ENCODE measurements around the gene TRPV3. TPM values are rescaled to one million over a fixed set of nuclear protein-coding genes. Genes with fewer than 3 reads are reported as not detected.

TRPV3 gene
- total and polyA plus RNA-seq, 2 of the 13 experiments (the other 11 are each of a cell fraction or from before 2014, with no cell fraction given), result 0.90 to 1.0 TPM

DNA sequence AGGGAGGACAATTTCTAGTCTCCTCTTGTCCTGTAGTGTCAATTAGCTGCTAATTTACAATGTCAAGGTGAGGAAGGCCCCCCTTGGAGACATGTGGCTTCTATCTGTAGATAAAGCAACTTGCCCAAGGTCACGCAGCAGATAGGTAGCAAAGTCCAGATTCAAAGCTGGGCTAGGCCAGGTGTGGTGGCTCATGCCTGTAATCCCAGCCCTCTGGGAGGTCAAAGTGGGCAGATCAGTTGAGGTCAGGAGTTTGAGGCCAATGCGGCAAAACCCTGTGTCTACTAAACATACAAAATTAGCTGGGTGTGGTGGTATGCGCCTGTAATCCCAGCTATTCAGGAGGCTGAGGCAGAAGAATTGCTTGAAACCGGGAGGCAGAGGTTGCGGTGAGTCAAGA lies 11.1 kb downstream of the TRPV3 start (continued):
- TF ChIP-seq EP300 (IDR thresholded peaks at IDR 0.05; ENCODE audit: low read depth in 2 of 2, low read length in 2 of 2) (peak in 1 of 2 experiments; percentile 10; a peak in 1 of 4 replicates), EP300 (CRISPR knock-in tag; IDR thresholded peaks at IDR 0.05; ENCODE audit: borderline replicate concordance) (no peak), GATAD2A (CRISPR knock-in tag; IDR thresholded peaks at IDR 0.05) (peak; percentile 50; the same call in 1 of the 2 replicates), HOXA7 (CRISPR knock-in tag; IDR thresholded peaks at IDR 0.05) (no peak), CBX1 (IDR thresholded peaks at IDR 0.05; ENCODE audit: low read depth) (no peak), ISL2 (CRISPR knock-in tag; IDR thresholded peaks at IDR 0.05) (no peak), NCOA1 (CRISPR knock-in tag; IDR thresholded peaks at IDR 0.05) (no peak), SNAI1 (CRISPR knock-in tag; IDR thresholded peaks at IDR 0.05; ENCODE audit: borderline replicate concordance) (0 out of 2 replicates have a peak, but pooled peaks have one; percentile 45), ZNF563 (CRISPR knock-in tag; IDR thresholded peaks at IDR 0.05) (no peak), ZNF354B (CRISPR knock-in tag; IDR thresholded peaks at IDR 0.05) (no peak), BHLHE40 (IDR thresholded peaks at IDR 0.05; ENCODE audit: low read length) (no peak), ZMYM3 (CRISPR knock-in tag; IDR thresholded peaks at IDR 0.05) (peak; percentile 72), ZFX (CRISPR knock-in tag; IDR thresholded peaks at IDR 0.05; ENCODE audit: low read depth) (peak; percentile 40; the same call in 1 of the 2 replicates), HOXA3 (CRISPR knock-in tag; IDR thresholded peaks at IDR 0.05) (no peak), BRD4 (CRISPR knock-in tag; IDR thresholded peaks at IDR 0.05) (no peak), KLF12 (CRISPR knock-in tag; IDR thresholded peaks at IDR 0.05; ENCODE audit: borderline replicate concordance) (no peak), ZNF460 (CRISPR knock-in tag; IDR thresholded peaks at IDR 0.05; ENCODE audit: borderline replicate concordance) (peak; percentile 95), RELA (CRISPR knock-in tag; IDR thresholded peaks at IDR 0.05) (no peak), HES4 (CRISPR knock-in tag; IDR thresholded peaks at IDR 0.05; ENCODE audit: borderline replicate concordance) (no peak)
- TF ChIP-seq, protein P1, sequence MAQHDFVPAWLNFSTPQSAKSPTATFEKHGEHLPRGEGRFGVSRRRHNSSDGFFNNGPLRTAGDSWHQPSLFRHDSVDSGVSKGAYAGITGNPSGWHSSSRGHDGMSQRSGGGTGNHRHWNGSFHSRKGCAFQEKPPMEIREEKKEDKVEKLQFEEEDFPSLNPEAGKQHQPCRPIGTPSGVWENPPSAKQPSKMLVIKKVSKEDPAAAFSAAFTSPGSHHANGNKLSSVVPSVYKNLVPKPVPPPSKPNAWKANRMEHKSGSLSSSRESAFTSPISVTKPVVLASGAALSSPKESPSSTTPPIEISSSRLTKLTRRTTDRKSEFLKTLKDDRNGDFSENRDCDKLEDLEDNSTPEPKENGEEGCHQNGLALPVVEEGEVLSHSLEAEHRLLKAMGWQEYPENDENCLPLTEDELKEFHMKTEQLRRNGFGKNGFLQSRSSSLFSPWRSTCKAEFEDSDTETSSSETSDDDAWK (CRISPR knock-in tag; IDR thresholded peaks at IDR 0.05), result no peak
- TF ChIP-seq, protein P2, sequence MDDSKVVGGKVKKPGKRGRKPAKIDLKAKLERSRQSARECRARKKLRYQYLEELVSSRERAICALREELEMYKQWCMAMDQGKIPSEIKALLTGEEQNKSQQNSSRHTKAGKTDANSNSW (CRISPR knock-in tag; IDR thresholded peaks at IDR 0.05; ENCODE audit: borderline replicate concordance), result no peak
- TF ChIP-seq, protein P3, sequence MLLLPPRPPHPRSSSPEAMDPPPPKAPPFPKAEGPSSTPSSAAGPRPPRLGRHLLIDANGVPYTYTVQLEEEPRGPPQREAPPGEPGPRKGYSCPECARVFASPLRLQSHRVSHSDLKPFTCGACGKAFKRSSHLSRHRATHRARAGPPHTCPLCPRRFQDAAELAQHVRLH (CRISPR knock-in tag; IDR thresholded peaks at IDR 0.05; ENCODE audit: borderline replicate concordance, low read depth), result no peak
- TF ChIP-seq, protein P4, sequence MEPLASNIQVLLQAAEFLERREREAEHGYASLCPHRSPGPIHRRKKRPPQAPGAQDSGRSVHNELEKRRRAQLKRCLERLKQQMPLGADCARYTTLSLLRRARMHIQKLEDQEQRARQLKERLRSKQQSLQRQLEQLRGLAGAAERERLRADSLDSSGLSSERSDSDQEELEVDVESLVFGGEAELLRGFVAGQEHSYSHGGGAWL (CRISPR knock-in tag; IDR thresholded peaks at IDR 0.05), result no peak
- TF ChIP-seq, protein P5, sequence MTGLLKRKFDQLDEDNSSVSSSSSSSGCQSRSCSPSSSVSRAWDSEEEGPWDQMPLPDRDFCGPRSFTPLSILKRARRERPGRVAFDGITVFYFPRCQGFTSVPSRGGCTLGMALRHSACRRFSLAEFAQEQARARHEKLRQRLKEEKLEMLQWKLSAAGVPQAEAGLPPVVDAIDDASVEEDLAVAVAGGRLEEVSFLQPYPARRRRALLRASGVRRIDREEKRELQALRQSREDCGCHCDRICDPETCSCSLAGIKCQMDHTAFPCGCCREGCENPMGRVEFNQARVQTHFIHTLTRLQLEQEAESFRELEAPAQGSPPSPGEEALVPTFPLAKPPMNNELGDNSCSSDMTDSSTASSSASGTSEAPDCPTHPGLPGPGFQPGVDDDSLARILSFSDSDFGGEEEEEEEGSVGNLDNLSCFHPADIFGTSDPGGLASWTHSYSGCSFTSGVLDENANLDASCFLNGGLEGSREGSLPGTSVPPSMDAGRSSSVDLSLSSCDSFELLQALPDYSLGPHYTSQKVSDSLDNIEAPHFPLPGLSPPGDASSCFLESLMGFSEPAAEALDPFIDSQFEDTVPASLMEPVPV (CRISPR knock-in tag; IDR thresholded peaks at IDR 0.05), result no peak
- TF ChIP-seq, protein P6, sequence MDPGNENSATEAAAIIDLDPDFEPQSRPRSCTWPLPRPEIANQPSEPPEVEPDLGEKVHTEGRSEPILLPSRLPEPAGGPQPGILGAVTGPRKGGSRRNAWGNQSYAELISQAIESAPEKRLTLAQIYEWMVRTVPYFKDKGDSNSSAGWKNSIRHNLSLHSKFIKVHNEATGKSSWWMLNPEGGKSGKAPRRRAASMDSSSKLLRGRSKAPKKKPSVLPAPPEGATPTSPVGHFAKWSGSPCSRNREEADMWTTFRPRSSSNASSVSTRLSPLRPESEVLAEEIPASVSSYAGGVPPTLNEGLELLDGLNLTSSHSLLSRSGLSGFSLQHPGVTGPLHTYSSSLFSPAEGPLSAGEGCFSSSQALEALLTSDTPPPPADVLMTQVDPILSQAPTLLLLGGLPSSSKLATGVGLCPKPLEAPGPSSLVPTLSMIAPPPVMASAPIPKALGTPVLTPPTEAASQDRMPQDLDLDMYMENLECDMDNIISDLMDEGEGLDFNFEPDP (CRISPR knock-in tag; conservative IDR thresholded peaks at IDR 0.05), result no peak
- TF ChIP-seq, protein P7, sequence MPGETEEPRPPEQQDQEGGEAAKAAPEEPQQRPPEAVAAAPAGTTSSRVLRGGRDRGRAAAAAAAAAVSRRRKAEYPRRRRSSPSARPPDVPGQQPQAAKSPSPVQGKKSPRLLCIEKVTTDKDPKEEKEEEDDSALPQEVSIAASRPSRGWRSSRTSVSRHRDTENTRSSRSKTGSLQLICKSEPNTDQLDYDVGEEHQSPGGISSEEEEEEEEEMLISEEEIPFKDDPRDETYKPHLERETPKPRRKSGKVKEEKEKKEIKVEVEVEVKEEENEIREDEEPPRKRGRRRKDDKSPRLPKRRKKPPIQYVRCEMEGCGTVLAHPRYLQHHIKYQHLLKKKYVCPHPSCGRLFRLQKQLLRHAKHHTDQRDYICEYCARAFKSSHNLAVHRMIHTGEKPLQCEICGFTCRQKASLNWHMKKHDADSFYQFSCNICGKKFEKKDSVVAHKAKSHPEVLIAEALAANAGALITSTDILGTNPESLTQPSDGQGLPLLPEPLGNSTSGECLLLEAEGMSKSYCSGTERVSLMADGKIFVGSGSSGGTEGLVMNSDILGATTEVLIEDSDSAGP (CRISPR knock-in tag; IDR thresholded peaks at IDR 0.05; ENCODE audit: borderline replicate concordance), result no peak
